NCI-H1105 (cell line): ENCODE results near the gene KLHL30.

ENCODE experiments used
- DNase-seq: peaks from one replicate; lab custom pipeline; 2025; lab: John Stamatoyannopoulos, UW

Gene KLHL30

GRCh38 chr2:238138331-238139195 lies at the start of gene KLHL30:
Gene KLHL30, plus strand, starts transcription at chr2:238138668. Its CDS starts 2,087 bp downstream, at chr2:238140755.
- no peak for DNase-seq

- no peak for DNase-seq
These were observed 47.6 kb upstream of the KLHL30 start for GRCh38 chr2:238090887-238091286.

- no peak for DNase-seq
These were observed 46.9 kb upstream of the KLHL30 start for GRCh38 chr2:238091436-238092060.

GRCh38 chr2:238092486-238093035 lies 45.9 kb upstream of the KLHL30 start:
- no peak for DNase-seq

- no peak for DNase-seq
These were observed 45.0 kb upstream of the KLHL30 start for GRCh38 chr2:238093181-238094140.

- no peak for DNase-seq
These were observed 43.9 kb upstream of the KLHL30 start for GRCh38 chr2:238094438-238095022.

- no peak for DNase-seq
These were observed 43.3 kb upstream of the KLHL30 start for GRCh38 chr2:238095143-238095542.

GRCh38 chr2:238096311-238097011 lies 42.0 kb upstream of the KLHL30 start:
- peak; percentile 57 for DNase-seq

GRCh38 chr2:238097201-238097987 lies 41.1 kb upstream of the KLHL30 start:
- DNase-seq, result no peak

GRCh38 chr2:238097988-238098871 lies 40.2 kb upstream of the KLHL30 start:
- no peak for DNase-seq

GRCh38 chr2:238098901-238099713 lies 39.4 kb upstream of the KLHL30 start:
- DNase-seq, result no peak

- no peak for DNase-seq
These were observed 38.8 kb upstream of the KLHL30 start for GRCh38 chr2:238099714-238100048.

GRCh38 chr2:238100049-238100820 lies 38.2 kb upstream of the KLHL30 start, which contains the start of gene ESPNL:
Gene ESPNL, plus strand, starts transcription at chr2:238100340. Its CDS starts 80 bp downstream, at chr2:238100420.
- DNase-seq, result peak; percentile 48

GRCh38 chr2:238100821-238101771 lies 37.4 kb upstream of the KLHL30 start:
- DNase-seq, result no peak

GRCh38 chr2:238101891-238102841 lies 36.3 kb upstream of the KLHL30 start:
- no peak for DNase-seq
